SK-N-SH treated with all-trans-retinoic acid at 6 μM for 48 hours (cell line): ENCODE results near the gene ANKRD55.

Experiments used
- ATAC-seq: fragments of 200-7000 bp; cut with Tn5 transposase; 3 replicates; pipeline ENCODE4 v1.9.1; 2020; ENCODE audit warnings: mild to moderate bottlenecking, moderate library complexity
- ARNTL ChIP-seq: fragments of 450-650 bp; formaldehyde crosslinking; IDR thresholded peaks from 2 replicates; pipeline ENCODE4 v1.5.0; 2020; ENCODE audit warnings: low read depth, mild to moderate bottlenecking, moderate library complexity, borderline replicate concordance
- CSDC2 ChIP-seq: fragments of 250-450 bp; sonication (Bioruptor Pico); IDR thresholded peaks from 2 replicates; pipeline ENCODE4 v1.5.0; 2020; ENCODE audit warnings: mild to moderate bottlenecking, moderate library complexity
- ESRRG ChIP-seq: fragments of 250-450 bp; sonication (Bioruptor Pico); IDR thresholded peaks from 2 replicates; pipeline ENCODE4 v1.6.1; 2021; ENCODE audit warnings: mild to moderate bottlenecking
- GLIS3 ChIP-seq: fragments of 250-450 bp; sonication (Bioruptor Pico); IDR thresholded peaks from 2 replicates; pipeline ENCODE4 v1.5.0; 2020; ENCODE audit warnings: mild to moderate bottlenecking, moderate library complexity
- ISL1 ChIP-seq: fragments of 250-450 bp; sonication (Bioruptor Pico); IDR thresholded peaks from 2 replicates; pipeline ENCODE4 v2.1.2; 2022; ENCODE audit warnings: mild to moderate bottlenecking, moderate library complexity
- OSR1 ChIP-seq: fragments of 250-450 bp; sonication (Bioruptor Pico); IDR thresholded peaks from 2 replicates; pipeline ENCODE4 v1.8.0; 2022; ENCODE audit warnings: moderate library complexity, mild to moderate bottlenecking, inconsistent platforms
- PATZ1 ChIP-seq: fragments of 250-450 bp; sonication (Bioruptor Pico); IDR thresholded peaks from 2 replicates; pipeline ENCODE4 v1.8.0; 2020; ENCODE audit warnings: mild to moderate bottlenecking, moderate library complexity, borderline replicate concordance
- PPARA ChIP-seq: fragments of 250-450 bp; sonication (Bioruptor Pico); IDR thresholded peaks from 2 replicates; pipeline ENCODE4 v1.5.0; 2020; ENCODE audit warnings: mild to moderate bottlenecking, borderline replicate concordance
- RARB ChIP-seq: fragments of 250-450 bp; sonication (Bioruptor Pico); IDR thresholded peaks from 2 replicates; pipeline ENCODE4 v1.8.0; 2021; ENCODE audit warnings: mild to moderate bottlenecking, moderate library complexity
- SNAI2 ChIP-seq: fragments of 250-450 bp; sonication (Bioruptor Pico); IDR thresholded peaks from 2 replicates; pipeline ENCODE4 v1.5.0; 2020; ENCODE audit warnings: mild to moderate bottlenecking, moderate library complexity
- TCF4 ChIP-seq: fragments of 250-450 bp; sonication (Bioruptor Pico); IDR thresholded peaks from 2 replicates; pipeline ENCODE4 v1.8.0; 2021; ENCODE audit warnings: mild to moderate bottlenecking, moderate library complexity, borderline replicate concordance
- TOX ChIP-seq: fragments of 250-450 bp; sonication (Bioruptor Pico); IDR thresholded peaks from 2 replicates; pipeline ENCODE4 v1.8.0; 2021; ENCODE audit warnings: mild to moderate bottlenecking, moderate library complexity, borderline replicate concordance
- ZC3H10 ChIP-seq: fragments of 250-450 bp; sonication (Bioruptor Pico); IDR thresholded peaks from 2 replicates; pipeline ENCODE4 v1.5.1; 2021; ENCODE audit warnings: mild to moderate bottlenecking, moderate library complexity
- ZFP30 ChIP-seq: fragments of 450-650 bp; formaldehyde crosslinking; IDR thresholded peaks from 2 replicates; pipeline ENCODE4 v1.5.0; 2022; ENCODE audit warnings: mild to moderate bottlenecking, moderate library complexity
- ZNF565 ChIP-seq: fragments of 450-650 bp; formaldehyde crosslinking; conservative IDR thresholded peaks from 2 replicates; pipeline ENCODE4 v1.5.0; 2020; ENCODE audit warnings: low read depth, mild to moderate bottlenecking, moderate library complexity
- ZNF70 ChIP-seq: fragments of 450-650 bp; formaldehyde crosslinking; IDR thresholded peaks from 2 replicates; pipeline ENCODE4 v1.5.0; 2020; ENCODE audit warnings: mild to moderate bottlenecking, moderate library complexity
- ZNF8 ChIP-seq: fragments of 450-650 bp; formaldehyde crosslinking; IDR thresholded peaks from 2 replicates; pipeline ENCODE4 v1.5.0; 2020; ENCODE audit warnings: mild to moderate bottlenecking, moderate library complexity
- TF ChIP-seq, protein P1 (sequence below): fragments of 250-450 bp; sonication (Bioruptor Pico); IDR thresholded peaks from 2 replicates; pipeline ENCODE4 v1.8.0; 2021; ENCODE audit warnings: low read depth, mild to moderate bottlenecking, moderate library complexity, borderline replicate concordance
- TF ChIP-seq, protein P2 (sequence below): fragments of 250-450 bp; sonication (Bioruptor Pico); IDR thresholded peaks from 2 replicates; pipeline ENCODE4 v1.5.1; 2021; ENCODE audit warnings: mild to moderate bottlenecking, moderate library complexity
- TF ChIP-seq, protein P3 (sequence below): fragments of 250-450 bp; sonication (Bioruptor Pico); IDR thresholded peaks from 2 replicates; pipeline ENCODE4 v1.5.0; 2020; ENCODE audit warnings: mild to moderate bottlenecking, moderate library complexity

The ANKRD55 gene

DNA sequence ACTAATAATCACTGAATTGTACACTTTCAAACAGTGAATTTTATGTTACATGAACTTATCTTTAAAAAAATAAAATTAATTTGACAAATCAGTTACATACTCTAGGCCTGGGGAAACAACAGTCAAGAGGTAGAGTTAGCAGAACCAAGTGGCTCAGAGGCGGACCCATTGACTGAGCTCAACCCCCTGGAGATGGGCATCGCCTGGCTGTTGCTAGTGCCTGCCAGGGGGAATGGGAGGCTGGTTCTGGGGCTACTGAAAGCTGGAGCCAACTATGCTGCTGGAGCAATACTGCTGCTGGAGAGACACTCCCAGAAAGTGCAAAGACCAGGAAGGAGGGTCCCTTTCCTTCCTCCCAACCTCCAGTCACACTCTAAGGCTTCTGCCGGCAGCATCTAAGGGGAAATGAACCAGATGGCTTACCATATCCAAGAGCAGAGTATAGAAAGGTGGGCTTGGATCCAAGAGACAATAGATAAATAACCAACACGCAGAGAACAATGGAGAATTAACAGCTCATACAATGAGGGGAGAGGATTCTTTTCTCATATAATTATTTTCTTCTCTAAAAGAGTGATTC, 40.3 kb upstream of the ANKRD55 start:
- ATAC-seq = no peak
- TF ChIP-seq TCF4 = no peak
- no peak for TF ChIP-seq PATZ1 (CRISPR knock-in tag)
- TF ChIP-seq TOX (CRISPR knock-in tag) = no peak
- TF ChIP-seq GLIS3 (CRISPR knock-in tag) = no peak
- TF ChIP-seq ARNTL (CRISPR knock-in tag) = no peak
- no peak for TF ChIP-seq ZNF565 (CRISPR knock-in tag)
- TF ChIP-seq ZNF8 (CRISPR knock-in tag) = no peak
- no peak for TF ChIP-seq ESRRG (CRISPR knock-in tag)
- no peak for TF ChIP-seq SNAI2 (CRISPR knock-in tag)
- TF ChIP-seq, protein P1, sequence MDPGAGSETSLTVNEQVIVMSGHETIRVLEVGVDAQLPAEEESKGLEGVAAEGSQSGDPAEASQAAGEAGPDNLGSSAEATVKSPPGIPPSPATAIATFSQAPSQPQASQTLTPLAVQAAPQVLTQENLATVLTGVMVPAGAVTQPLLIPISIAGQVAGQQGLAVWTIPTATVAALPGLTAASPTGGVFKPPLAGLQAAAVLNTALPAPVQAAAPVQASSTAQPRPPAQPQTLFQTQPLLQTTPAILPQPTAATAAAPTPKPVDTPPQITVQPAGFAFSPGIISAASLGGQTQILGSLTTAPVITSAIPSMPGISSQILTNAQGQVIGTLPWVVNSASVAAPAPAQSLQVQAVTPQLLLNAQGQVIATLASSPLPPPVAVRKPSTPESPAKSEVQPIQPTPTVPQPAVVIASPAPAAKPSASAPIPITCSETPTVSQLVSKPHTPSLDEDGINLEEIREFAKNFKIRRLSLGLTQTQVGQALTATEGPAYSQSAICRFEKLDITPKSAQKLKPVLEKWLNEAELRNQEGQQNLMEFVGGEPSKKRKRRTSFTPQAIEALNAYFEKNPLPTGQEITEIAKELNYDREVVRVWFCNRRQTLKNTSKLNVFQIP (CRISPR knock-in tag) = no peak
- no peak for TF ChIP-seq OSR1
- no peak for TF ChIP-seq CSDC2 (CRISPR knock-in tag)
- TF ChIP-seq, protein P2, sequence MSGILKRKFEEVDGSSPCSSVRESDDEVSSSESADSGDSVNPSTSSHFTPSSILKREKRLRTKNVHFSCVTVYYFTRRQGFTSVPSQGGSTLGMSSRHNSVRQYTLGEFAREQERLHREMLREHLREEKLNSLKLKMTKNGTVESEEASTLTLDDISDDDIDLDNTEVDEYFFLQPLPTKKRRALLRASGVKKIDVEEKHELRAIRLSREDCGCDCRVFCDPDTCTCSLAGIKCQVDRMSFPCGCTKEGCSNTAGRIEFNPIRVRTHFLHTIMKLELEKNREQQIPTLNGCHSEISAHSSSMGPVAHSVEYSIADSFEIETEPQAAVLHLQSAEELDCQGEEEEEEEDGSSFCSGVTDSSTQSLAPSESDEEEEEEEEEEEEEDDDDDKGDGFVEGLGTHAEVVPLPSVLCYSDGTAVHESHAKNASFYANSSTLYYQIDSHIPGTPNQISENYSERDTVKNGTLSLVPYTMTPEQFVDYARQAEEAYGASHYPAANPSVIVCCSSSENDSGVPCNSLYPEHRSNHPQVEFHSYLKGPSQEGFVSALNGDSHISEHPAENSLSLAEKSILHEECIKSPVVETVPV = no peak
- TF ChIP-seq RARB (CRISPR knock-in tag) = no peak
- TF ChIP-seq ZFP30 (CRISPR knock-in tag) = no peak
- TF ChIP-seq ISL1 = no peak
- no peak for TF ChIP-seq ZC3H10 (CRISPR knock-in tag)
- TF ChIP-seq PPARA (CRISPR knock-in tag) = no peak
- TF ChIP-seq ZNF70 (CRISPR knock-in tag) = no peak

- ATAC-seq = no peak
- TF ChIP-seq TCF4 (peak; percentile 32; the same call in 1 of the 2 replicates), ZNF8 (CRISPR knock-in tag) (no peak), PPARA (CRISPR knock-in tag) (no peak), ISL1 (peak; percentile 33)
- TF ChIP-seq, protein P3, sequence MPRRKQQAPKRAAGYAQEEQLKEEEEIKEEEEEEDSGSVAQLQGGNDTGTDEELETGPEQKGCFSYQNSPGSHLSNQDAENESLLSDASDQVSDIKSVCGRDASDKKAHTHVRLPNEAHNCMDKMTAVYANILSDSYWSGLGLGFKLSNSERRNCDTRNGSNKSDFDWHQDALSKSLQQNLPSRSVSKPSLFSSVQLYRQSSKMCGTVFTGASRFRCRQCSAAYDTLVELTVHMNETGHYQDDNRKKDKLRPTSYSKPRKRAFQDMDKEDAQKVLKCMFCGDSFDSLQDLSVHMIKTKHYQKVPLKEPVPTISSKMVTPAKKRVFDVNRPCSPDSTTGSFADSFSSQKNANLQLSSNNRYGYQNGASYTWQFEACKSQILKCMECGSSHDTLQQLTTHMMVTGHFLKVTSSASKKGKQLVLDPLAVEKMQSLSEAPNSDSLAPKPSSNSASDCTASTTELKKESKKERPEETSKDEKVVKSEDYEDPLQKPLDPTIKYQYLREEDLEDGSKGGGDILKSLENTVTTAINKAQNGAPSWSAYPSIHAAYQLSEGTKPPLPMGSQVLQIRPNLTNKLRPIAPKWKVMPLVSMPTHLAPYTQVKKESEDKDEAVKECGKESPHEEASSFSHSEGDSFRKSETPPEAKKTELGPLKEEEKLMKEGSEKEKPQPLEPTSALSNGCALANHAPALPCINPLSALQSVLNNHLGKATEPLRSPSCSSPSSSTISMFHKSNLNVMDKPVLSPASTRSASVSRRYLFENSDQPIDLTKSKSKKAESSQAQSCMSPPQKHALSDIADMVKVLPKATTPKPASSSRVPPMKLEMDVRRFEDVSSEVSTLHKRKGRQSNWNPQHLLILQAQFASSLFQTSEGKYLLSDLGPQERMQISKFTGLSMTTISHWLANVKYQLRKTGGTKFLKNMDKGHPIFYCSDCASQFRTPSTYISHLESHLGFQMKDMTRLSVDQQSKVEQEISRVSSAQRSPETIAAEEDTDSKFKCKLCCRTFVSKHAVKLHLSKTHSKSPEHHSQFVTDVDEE (CRISPR knock-in tag) = peak; percentile 76; the same call in 1 of the 2 replicates
- TF ChIP-seq, protein P1 (CRISPR knock-in tag) = no peak
These were observed 39.6 kb upstream of the ANKRD55 start for GRCh38 chr5:56272765-56273164.
